ENCODE measurements around the gene RAB5A.
"Not testable (repeated sequence)": the region's sequence is repeated elsewhere in the genome, so short reads cannot be mapped to it uniquely, and the experiment has no call there.

The RAB5A gene

GRCh38 chr3:20007960-20008359 is 61.1 kb downstream of the RAB5A start:
- TF ChIP-seq, protein P1, sequence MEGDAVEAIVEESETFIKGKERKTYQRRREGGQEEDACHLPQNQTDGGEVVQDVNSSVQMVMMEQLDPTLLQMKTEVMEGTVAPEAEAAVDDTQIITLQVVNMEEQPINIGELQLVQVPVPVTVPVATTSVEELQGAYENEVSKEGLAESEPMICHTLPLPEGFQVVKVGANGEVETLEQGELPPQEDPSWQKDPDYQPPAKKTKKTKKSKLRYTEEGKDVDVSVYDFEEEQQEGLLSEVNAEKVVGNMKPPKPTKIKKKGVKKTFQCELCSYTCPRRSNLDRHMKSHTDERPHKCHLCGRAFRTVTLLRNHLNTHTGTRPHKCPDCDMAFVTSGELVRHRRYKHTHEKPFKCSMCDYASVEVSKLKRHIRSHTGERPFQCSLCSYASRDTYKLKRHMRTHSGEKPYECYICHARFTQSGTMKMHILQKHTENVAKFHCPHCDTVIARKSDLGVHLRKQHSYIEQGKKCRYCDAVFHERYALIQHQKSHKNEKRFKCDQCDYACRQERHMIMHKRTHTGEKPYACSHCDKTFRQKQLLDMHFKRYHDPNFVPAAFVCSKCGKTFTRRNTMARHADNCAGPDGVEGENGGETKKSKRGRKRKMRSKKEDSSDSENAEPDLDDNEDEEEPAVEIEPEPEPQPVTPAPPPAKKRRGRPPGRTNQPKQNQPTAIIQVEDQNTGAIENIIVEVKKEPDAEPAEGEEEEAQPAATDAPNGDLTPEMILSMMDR (IDR thresholded peaks at IDR 0.05; ENCODE audit: low read depth, low read length) = no peak

GRCh38 chr3:20008646-20009045 is 61.7 kb downstream of the RAB5A start:
- no peak for DNase-seq (ENCODE audit: extremely low read depth, low read depth)
- TF ChIP-seq, protein P1 (IDR thresholded peaks at IDR 0.05; ENCODE audit: low read depth, low read length) = no peak

More at GRCh38 chr3:20007960-20008359, 61.1 kb downstream of the RAB5A start:
- DNase-seq (ENCODE audit: extremely low read depth, low read depth) = no peak

GRCh38 chr3:20012164-20012563 is 65.3 kb downstream of the RAB5A start, which contains the start of gene PP2D1:
TSS of gene PP2D1 (minus strand) at chr3:20012264. CDS start at chr3:20012072, 192 bp downstream.
- no peak for DNase-seq (ENCODE audit: extremely low read depth, low read depth)
- TF ChIP-seq, protein P1 (IDR thresholded peaks at IDR 0.05; ENCODE audit: low read depth, low read length) = no peak

DNA sequence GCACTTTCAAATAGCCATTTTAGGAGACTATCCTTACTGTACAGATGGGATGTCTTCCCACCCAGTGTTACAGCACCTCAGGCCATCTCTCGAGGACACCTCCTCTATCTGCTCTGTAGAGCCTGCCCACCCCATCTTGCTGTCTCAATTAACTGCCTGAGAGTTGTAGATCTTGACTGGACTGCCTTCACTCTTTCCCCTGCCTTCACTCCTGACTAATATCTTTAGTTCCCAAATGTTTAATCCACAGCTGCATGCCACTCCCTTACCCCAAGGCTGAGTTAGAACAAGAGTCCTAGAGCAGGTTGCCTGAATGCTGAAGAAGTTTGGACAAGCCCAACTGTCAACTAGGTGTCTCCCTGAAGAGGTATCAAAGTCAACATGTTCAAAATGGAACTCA is 66.5 kb downstream of the RAB5A start:
- no peak for DNase-seq (ENCODE audit: extremely low read depth, low read depth)
- TF ChIP-seq, protein P1 (IDR thresholded peaks at IDR 0.05; ENCODE audit: low read depth, low read length) = no peak

DNA sequence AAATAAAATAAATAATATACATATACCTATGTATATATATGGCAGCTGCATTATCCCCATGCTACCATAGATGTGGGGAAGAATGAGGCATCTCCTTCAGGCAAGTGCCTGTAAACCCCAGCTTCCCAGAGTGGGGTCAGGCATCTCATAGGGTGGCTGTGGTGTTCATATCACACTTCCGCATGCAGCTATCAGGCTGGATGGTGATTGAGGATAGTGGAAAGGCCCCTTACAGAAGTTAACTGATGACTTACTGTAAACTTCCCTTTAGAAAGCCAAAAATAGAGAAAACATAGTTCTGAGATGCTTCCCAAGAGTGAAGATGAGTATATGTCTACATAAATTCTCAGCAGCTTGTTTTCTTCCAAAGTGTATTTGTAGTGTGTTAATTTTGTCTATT is 68.6 kb downstream of the RAB5A start:
- TF ChIP-seq, protein P1 (IDR thresholded peaks at IDR 0.05; ENCODE audit: low read depth, low read length) = no peak
- DNase-seq (ENCODE audit: extremely low read depth, low read depth) = no peak

DNA sequence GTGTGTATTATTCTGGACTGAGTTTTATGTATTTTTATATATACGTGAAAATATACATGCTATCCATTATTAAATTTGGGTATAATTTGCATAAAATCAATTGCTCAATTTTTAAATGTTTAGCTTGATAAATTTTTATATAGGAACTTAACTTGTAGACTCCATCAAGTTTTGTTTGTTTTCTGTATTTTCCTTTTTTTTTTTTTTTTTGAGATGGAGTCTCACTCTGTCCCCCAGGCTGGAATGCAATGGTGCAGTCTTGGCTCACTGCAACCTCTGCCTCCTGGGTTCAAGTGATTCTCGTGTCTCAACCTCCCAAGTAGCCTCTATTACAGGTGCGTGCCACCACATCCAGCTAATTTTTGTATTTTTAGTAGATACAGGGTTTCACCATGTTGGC is 69.2 kb downstream of the RAB5A start:
- DNase-seq (ENCODE audit: extremely low read depth, low read depth) = not testable (repeated sequence)

DNA sequence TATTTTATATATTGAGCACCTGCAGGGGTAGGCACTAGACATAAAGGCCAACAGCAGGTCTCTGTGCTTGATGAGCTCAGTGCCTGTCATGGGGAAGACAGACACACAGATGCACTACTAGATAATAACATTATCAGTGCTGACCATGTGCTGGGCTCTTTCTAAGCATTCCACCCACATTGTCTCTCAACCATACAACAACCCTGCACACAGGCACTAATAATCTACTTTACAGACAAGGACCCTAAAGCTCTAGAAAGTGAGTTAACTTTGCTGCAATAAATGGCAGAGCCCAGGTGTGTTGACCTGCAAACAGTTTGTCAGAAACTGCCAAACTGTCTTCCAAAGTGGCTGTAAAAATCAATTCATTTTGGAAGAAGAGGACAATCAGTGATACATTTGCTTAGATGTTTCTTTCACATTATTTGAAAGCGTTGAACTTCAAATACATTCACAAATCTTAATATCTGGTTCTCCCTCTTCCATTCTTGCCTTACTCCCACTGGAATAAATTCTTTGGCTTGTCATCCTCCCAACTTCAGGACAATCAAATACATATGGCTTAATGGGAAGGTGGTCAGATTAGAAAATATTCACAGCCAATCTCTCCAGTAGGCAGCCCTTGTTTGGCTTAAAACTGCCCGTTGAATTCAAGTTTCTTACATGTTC is 76.2 kb downstream of the RAB5A start:
- no peak for DNase-seq (ENCODE audit: extremely low read depth, low read depth)
- TF ChIP-seq, protein P1 (IDR thresholded peaks at IDR 0.05; ENCODE audit: low read depth, low read length) = no peak

All from AG09319 (cell line).